HL-60 (cell line): ENCODE results near the gene IRGC.

Experiments used
- GABPA ChIP-seq: IDR thresholded peaks from 2 replicates; pipeline ENCODE4 v1.6.1; 2012; ENCODE audit warnings: low read depth
- POLR2AphosphoS5 ChIP-seq: IDR thresholded peaks from 2 replicates; pipeline ENCODE4 v1.6.1; 2012; ENCODE audit warnings: low read depth
- REST ChIP-seq: IDR thresholded peaks from 2 replicates; pipeline ENCODE4 v1.6.1; 2012; ENCODE audit warnings: low read depth; ENCODE audit not compliant: insufficient replicate concordance
- SPI1 ChIP-seq: IDR thresholded peaks from 2 replicates; pipeline ENCODE4 v1.6.1; 2012; ENCODE audit warnings: low read depth, mild to moderate bottlenecking, borderline replicate concordance
- TF ChIP-seq, protein P1 (sequence below): IDR thresholded peaks from one replicate; pipeline ENCODE4 v1.5.1; 2011; ENCODE audit warnings: low read length, control low read depth, inconsistent platforms; ENCODE audit not compliant: insufficient read depth

DNA sequence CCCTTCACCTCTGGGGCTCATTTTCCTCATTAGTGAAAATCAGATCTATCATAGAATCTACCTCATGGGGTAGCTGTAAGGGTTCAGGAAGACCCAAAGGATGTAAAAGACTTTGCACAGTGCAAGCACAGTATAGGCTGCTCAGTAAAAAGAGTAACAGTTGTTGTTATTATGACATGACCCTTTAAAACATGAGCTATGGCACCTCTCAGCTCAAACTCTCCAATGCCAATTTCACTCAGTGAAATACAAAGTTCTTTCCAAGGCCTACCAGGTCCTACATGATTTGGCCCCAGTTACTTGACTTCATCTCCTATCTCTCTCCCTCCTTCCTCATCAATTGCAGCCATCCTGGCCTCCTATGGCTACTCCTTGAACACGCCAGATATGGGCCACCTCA is 34.0 kb downstream of the IRGC start:
- TF ChIP-seq, protein P1, sequence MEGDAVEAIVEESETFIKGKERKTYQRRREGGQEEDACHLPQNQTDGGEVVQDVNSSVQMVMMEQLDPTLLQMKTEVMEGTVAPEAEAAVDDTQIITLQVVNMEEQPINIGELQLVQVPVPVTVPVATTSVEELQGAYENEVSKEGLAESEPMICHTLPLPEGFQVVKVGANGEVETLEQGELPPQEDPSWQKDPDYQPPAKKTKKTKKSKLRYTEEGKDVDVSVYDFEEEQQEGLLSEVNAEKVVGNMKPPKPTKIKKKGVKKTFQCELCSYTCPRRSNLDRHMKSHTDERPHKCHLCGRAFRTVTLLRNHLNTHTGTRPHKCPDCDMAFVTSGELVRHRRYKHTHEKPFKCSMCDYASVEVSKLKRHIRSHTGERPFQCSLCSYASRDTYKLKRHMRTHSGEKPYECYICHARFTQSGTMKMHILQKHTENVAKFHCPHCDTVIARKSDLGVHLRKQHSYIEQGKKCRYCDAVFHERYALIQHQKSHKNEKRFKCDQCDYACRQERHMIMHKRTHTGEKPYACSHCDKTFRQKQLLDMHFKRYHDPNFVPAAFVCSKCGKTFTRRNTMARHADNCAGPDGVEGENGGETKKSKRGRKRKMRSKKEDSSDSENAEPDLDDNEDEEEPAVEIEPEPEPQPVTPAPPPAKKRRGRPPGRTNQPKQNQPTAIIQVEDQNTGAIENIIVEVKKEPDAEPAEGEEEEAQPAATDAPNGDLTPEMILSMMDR, result no peak
- TF ChIP-seq POLR2AphosphoS5 (no peak), SPI1 (no peak), REST (no peak), GABPA (no peak)
